Tibial artery (tissue), 4 donors: ENCODE data around the gene GPR18.

Experiments used
- DNase-seq, 2 donors: peaks; one replicate each; pipeline ENCODE4 v3.0.0-alpha.2; 2019
- H3K27ac ChIP-seq, 2 donors: fragments of 200-600 bp; sonication (generic) in 1 of 2; 1 replicate in 1 of 2; 2 replicates in 1 of 2; pipeline ENCODE4 v1.5.1; 2018 to 2019; ENCODE audit warnings: mild to moderate bottlenecking in 1 of 2
- H3K27me3 ChIP-seq, 2 donors: fragments of 200-600 bp; sonication (generic) in 1 of 2; one replicate each; pipeline versions ENCODE4 v1.5.1 to v1.6.0; 2016 to 2019
- H3K36me3 ChIP-seq, 3 donors: fragments of 200-600 bp; sonication (generic) in 2 of 3; one replicate each; pipeline ENCODE4 v1.5.1; 2016 to 2019; ENCODE audit warnings: mild to moderate bottlenecking in 2 of 3
- H3K4me1 ChIP-seq, 4 donors: fragments of 200-600 bp; sonication (generic) in 2 of 4; 1 replicate in 3 of 4; 2 replicates in 1 of 4; pipeline ENCODE4 v1.5.1; 2016 to 2019
- H3K4me3 ChIP-seq, 2 donors: fragments of 200-600 bp; sonication (generic) in 1 of 2; 1 replicate in 1 of 2; 2 replicates in 1 of 2; pipeline ENCODE4 v1.5.1; 2018 to 2019; ENCODE audit warnings: mild to moderate bottlenecking in 2 of 2
- H3K9me3 ChIP-seq, 3 donors: fragments of 200-600 bp; sonication (generic) in 1 of 3; one replicate each; pipeline ENCODE4 v1.5.1; 2016 to 2019
- intact Hi-C: fragments of 100-400 bp; cut with DNase I; formaldehyde crosslinking; loops from one replicate; pipeline ENCODE4 v1.15.0; 2023; ENCODE audit warnings: low total_unique reads
- TF ChIP-seq, protein P1 (sequence below), 2 experiments: fragments of 200-600 bp in 1 of 2; fragments of 450-650 bp in 1 of 2; IDR thresholded peaks; one replicate each; pipeline ENCODE4 v1.5.1; 2017 to 2019; ENCODE audit warnings: antibody characterized with exemption in 2 of 2, mild to moderate bottlenecking in 1 of 2, moderate library complexity in 1 of 2

Gene GPR18

GRCh38 chr13:99226513-99226912 lies 31.7 kb downstream of the GPR18 start:
- H3K4me1 ChIP-seq, result peaks cover 0 to 34% (median 20%) of the 10 kb centered on the region in 4 donors
- DNase-seq, result no peak
- H3K36me3 ChIP-seq, result no peaks in the 10 kb centered on the region
- H3K4me3 ChIP-seq, result no peak overlapping the region
- H3K9me3 ChIP-seq, result no peaks in the 10 kb centered on the region
- H3K27ac ChIP-seq, result no peak overlapping the region
- H3K27me3 ChIP-seq, result no peaks in the 10 kb centered on the region
- TF ChIP-seq, protein P1, sequence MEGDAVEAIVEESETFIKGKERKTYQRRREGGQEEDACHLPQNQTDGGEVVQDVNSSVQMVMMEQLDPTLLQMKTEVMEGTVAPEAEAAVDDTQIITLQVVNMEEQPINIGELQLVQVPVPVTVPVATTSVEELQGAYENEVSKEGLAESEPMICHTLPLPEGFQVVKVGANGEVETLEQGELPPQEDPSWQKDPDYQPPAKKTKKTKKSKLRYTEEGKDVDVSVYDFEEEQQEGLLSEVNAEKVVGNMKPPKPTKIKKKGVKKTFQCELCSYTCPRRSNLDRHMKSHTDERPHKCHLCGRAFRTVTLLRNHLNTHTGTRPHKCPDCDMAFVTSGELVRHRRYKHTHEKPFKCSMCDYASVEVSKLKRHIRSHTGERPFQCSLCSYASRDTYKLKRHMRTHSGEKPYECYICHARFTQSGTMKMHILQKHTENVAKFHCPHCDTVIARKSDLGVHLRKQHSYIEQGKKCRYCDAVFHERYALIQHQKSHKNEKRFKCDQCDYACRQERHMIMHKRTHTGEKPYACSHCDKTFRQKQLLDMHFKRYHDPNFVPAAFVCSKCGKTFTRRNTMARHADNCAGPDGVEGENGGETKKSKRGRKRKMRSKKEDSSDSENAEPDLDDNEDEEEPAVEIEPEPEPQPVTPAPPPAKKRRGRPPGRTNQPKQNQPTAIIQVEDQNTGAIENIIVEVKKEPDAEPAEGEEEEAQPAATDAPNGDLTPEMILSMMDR (IDR thresholded peaks at IDR 0.05), result no peak
- intact Hi-C loops, result no loop called here

- H3K4me1 ChIP-seq, result peaks cover 0 to 40% (median 23%) of the 10 kb centered on the region in 4 donors
- H3K9me3 ChIP-seq, result no peaks in the 10 kb centered on the region
- TF ChIP-seq, protein P1 (IDR thresholded peaks at IDR 0.05), result no peak
- no peak overlapping the region for H3K27ac ChIP-seq
- intact Hi-C loops, result no loop called here
- H3K36me3 ChIP-seq, result no peaks in the 10 kb centered on the region
- DNase-seq, result no peak
- no peak overlapping the region for H3K4me3 ChIP-seq
- no peaks in the 10 kb centered on the region for H3K27me3 ChIP-seq
Measured at GRCh38 chr13:99225078-99225477, 33.1 kb downstream of the GPR18 start.

DNA sequence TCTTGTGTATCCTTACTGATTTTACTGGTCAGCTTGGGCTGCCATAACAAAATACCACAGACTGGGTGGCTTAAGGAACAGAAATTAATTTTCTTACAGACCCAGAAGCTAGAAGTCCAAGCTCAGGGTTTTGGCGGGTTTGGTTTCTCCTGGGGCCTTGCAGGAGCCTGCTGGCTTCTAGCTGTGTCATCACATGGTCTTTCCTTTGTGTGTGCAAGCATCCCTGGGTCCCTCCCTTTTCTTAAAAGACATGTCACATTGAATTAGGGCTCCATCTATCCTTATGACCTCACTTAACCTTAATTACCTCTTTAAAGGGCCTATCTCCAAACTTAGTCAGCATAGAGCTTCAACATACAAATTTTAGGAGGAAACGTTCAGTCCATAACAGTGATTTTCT lies 34.2 kb downstream of the GPR18 start:
- intact Hi-C loops, result no loop called here
- H3K4me3 ChIP-seq, result no peak overlapping the region
- H3K4me1 ChIP-seq, result peaks cover 0 to 34% (median 20%) of the 10 kb centered on the region in 4 donors
- H3K27ac ChIP-seq, result no peak overlapping the region
- TF ChIP-seq, protein P1 (IDR thresholded peaks at IDR 0.05), result no peak
- no peaks in the 10 kb centered on the region for H3K27me3 ChIP-seq
- DNase-seq, result no peak
- H3K36me3 ChIP-seq, result no peaks in the 10 kb centered on the region
- no peaks in the 10 kb centered on the region for H3K9me3 ChIP-seq

GRCh38 chr13:99223587-99223986 lies 34.6 kb downstream of the GPR18 start:
- no peaks in the 10 kb centered on the region for H3K27me3 ChIP-seq
- H3K4me3 ChIP-seq, result no peak overlapping the region
- peaks cover 0 to 32% (median 18%) of the 10 kb centered on the region in 4 donors for H3K4me1 ChIP-seq
- TF ChIP-seq, protein P1 (IDR thresholded peaks at IDR 0.05), result no peak
- no peak for DNase-seq
- intact Hi-C loops, result no loop called here
- H3K9me3 ChIP-seq, result no peaks in the 10 kb centered on the region
- H3K36me3 ChIP-seq, result no peaks in the 10 kb centered on the region
- H3K27ac ChIP-seq, result no peak overlapping the region

DNA sequence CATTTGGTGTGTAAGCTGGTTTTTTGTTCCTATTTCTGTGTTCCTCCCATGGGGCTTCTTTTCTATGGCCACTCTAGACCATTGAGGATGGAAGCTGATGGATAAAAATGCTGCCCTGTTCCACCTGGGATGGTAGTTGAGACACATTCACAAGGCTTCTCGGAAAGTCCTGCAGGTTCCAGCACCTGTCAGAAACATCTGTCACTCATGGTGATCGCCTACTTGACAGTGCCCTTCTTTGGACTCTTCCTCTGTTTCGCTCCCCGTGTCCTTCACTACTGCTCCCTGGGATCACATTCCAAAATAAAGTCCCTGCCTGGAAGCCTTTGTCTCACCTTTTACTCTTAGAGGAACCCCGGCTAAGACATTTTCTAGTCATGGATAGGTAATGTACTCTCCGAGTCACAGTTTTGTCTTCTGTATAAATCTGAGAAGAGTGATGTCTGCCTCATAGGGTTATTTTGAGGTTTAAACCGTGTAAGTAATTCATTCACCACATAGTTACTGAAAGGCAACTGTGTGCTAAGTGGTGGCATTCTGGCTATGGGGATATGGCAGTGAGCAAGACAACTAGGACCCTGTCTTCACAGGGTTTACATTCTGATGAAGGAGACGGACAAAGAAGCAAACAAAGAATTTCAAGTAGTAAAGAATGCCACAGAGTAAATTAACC lies 36.5 kb downstream of the GPR18 start:
- H3K4me3 ChIP-seq, result no peak overlapping the region
- H3K4me1 ChIP-seq, result peaks cover 0 to 43% (median 21%) of the 10 kb centered on the region in 4 donors
- no peaks in the 10 kb centered on the region for H3K9me3 ChIP-seq
- H3K27me3 ChIP-seq, result no peaks in the 10 kb centered on the region
- TF ChIP-seq, protein P1 (IDR thresholded peaks at IDR 0.05), result no peak
- no peaks in the 10 kb centered on the region for H3K36me3 ChIP-seq
- intact Hi-C loops, result no loop called here
- no peak for DNase-seq
- H3K27ac ChIP-seq, result no peak overlapping the region
